ENCODE data around the gene S100A9. TPM values are rescaled to one million over a fixed set of nuclear protein-coding genes. Genes with fewer than 3 reads are reported as not detected.

The S100A9 gene
- total and polyA plus RNA-seq, 2 experiments from 2014 or later = 3.2 to 6.4 TPM

DNA sequence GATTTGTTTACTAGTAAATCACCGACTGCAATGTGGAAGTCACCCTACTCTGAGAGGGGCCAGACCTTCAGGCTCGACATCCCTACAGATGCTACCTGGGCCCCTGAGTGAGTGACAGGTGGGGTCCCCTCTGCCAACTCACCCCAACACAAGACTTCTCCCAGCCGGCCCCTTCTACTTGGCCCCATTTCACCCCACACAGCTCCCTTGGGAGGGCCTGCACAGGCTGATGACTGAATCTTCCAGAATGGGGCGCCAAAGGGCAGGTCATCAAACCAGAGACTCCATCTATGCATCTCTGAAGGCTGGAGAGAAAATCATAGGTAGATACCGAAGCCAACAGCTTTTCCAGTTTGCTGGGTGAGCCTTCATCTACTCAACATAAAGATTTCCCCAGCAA lies 42.6 kb downstream of the S100A9 start:
- Histone ChIP-seq H3K36me3 (replicated peaks; ENCODE audit: insufficient read depth, low read depth) (no peaks in the 10 kb centered on the region), H3K79me2 (no peaks in the 10 kb centered on the region), H3K27ac (no peak overlapping the region), H3K4me2 (no peak overlapping the region), H4K20me1 (ENCODE audit: insufficient read depth, poor library complexity, severe bottlenecking) (no peaks in the 10 kb centered on the region), H3K4me1 (ENCODE audit: insufficient read depth) (no peaks in the 10 kb centered on the region), H3K9me2 (replicated peaks; ENCODE audit: insufficient read depth) (no peaks in the 10 kb centered on the region), H3K27me3 (no peaks in the 10 kb centered on the region), H2AFZ (no peak overlapping the region), H3K9me3 (ENCODE audit: low read depth) (no peaks in the 10 kb centered on the region), H3K4me3 (no peak overlapping the region)
- no peak for DNase-seq (ENCODE audit: low spot score)
- WGBS (ENCODE audit: low lambda C conversion rate, missing lambda C conversion rate) = 56% methylated on average over 5 of the region's 5 CpGs
- TF ChIP-seq EZH2phosphoT487 (IDR thresholded peaks at IDR 0.05; ENCODE audit: low read depth, severe bottlenecking, unreplicated experiment) (no peak), EZH2 (IDR thresholded peaks at IDR 0.05; ENCODE audit: borderline replicate concordance) (no peak)
- TF ChIP-seq, protein P1, sequence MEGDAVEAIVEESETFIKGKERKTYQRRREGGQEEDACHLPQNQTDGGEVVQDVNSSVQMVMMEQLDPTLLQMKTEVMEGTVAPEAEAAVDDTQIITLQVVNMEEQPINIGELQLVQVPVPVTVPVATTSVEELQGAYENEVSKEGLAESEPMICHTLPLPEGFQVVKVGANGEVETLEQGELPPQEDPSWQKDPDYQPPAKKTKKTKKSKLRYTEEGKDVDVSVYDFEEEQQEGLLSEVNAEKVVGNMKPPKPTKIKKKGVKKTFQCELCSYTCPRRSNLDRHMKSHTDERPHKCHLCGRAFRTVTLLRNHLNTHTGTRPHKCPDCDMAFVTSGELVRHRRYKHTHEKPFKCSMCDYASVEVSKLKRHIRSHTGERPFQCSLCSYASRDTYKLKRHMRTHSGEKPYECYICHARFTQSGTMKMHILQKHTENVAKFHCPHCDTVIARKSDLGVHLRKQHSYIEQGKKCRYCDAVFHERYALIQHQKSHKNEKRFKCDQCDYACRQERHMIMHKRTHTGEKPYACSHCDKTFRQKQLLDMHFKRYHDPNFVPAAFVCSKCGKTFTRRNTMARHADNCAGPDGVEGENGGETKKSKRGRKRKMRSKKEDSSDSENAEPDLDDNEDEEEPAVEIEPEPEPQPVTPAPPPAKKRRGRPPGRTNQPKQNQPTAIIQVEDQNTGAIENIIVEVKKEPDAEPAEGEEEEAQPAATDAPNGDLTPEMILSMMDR (IDR thresholded peaks at IDR 0.05; ENCODE audit: poor library complexity) = no peak

DNA sequence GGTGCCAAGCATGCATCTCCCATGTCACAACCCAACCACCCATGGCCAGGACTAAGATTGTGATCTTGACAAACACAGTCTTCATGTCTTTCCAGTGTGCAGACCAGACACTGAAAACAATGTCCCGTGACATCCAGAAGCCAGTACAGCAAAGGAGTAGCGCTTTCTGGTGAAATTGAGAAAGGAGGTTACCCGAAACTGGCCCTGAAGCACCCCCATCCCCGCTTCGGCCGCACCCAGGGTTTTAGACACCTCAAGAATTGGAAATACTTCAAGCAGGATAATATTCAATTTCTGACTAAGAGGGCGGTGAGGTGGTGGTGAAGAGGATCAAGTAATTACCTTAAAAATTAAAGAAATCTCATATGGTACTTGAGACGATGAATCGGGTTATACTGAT lies 43.8 kb downstream of the S100A9 start:
- Histone ChIP-seq H3K4me2 (no peak overlapping the region), H2AFZ (no peak overlapping the region), H3K27me3 (no peaks in the 10 kb centered on the region), H3K79me2 (no peaks in the 10 kb centered on the region), H3K36me3 (replicated peaks; ENCODE audit: insufficient read depth, low read depth) (no peaks in the 10 kb centered on the region), H3K9me2 (replicated peaks; ENCODE audit: insufficient read depth) (no peaks in the 10 kb centered on the region), H3K4me1 (ENCODE audit: insufficient read depth) (no peaks in the 10 kb centered on the region), H3K4me3 (no peak overlapping the region), H4K20me1 (ENCODE audit: insufficient read depth, poor library complexity, severe bottlenecking) (no peaks in the 10 kb centered on the region), H3K9me3 (ENCODE audit: low read depth) (no peaks in the 10 kb centered on the region), H3K27ac (no peak overlapping the region)
- WGBS (ENCODE audit: low lambda C conversion rate, missing lambda C conversion rate) = 90% methylated on average over 9 of the region's 9 CpGs
- TF ChIP-seq, protein P1 (IDR thresholded peaks at IDR 0.05; ENCODE audit: poor library complexity) = no peak
- no peak for TF ChIP-seq EZH2phosphoT487 (IDR thresholded peaks at IDR 0.05; ENCODE audit: low read depth, severe bottlenecking, unreplicated experiment)
- TF ChIP-seq EZH2 (IDR thresholded peaks at IDR 0.05; ENCODE audit: borderline replicate concordance) = no peak
- no peak for DNase-seq (ENCODE audit: low spot score)

DNA sequence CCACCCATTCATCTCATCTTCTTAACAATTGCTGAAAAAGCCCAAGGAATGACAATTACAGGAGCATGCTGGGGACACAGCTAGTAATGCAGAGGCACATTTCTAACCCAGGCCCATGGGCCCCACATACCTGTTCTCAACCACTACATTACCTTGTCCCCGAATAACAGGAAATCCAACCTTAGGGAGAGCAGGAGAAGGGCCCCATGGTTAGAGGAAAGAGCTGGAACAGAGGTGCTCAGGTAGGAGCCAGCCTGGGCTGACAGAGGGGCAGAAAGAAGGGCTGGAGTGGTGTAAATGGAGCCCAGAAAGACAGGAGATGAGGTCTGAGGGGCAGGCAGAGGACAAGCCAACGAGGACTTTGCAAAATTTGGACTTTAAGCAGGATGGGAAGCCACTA lies 44.6 kb downstream of the S100A9 start:
- no peak for DNase-seq (ENCODE audit: low spot score)
- 65% methylated on average over 2 of the region's 2 CpGs for WGBS (ENCODE audit: low lambda C conversion rate, missing lambda C conversion rate)
- no peak overlapping the region for H3K27ac ChIP-seq

More for the DNA sequence above, 44.6 kb downstream of the S100A9 start:
- no peaks in the 10 kb centered on the region for H3K9me2 ChIP-seq (replicated peaks; ENCODE audit: insufficient read depth)
- H3K4me2 ChIP-seq = no peak overlapping the region
- H3K4me3 ChIP-seq = no peak overlapping the region
- no peaks in the 10 kb centered on the region for H3K4me1 ChIP-seq (ENCODE audit: insufficient read depth)
- no peaks in the 10 kb centered on the region for H3K27me3 ChIP-seq
- H3K79me2 ChIP-seq = no peaks in the 10 kb centered on the region
- no peaks in the 10 kb centered on the region for H3K36me3 ChIP-seq (replicated peaks; ENCODE audit: insufficient read depth, low read depth)
- TF ChIP-seq EZH2 (IDR thresholded peaks at IDR 0.05; ENCODE audit: borderline replicate concordance) (no peak), EZH2phosphoT487 (IDR thresholded peaks at IDR 0.05; ENCODE audit: low read depth, severe bottlenecking, unreplicated experiment) (no peak)
- TF ChIP-seq, protein P1 (IDR thresholded peaks at IDR 0.05; ENCODE audit: poor library complexity) = no peak
- no peak overlapping the region for H2AFZ ChIP-seq
- no peaks in the 10 kb centered on the region for H4K20me1 ChIP-seq (ENCODE audit: insufficient read depth, poor library complexity, severe bottlenecking)
- no peaks in the 10 kb centered on the region for H3K9me3 ChIP-seq (ENCODE audit: low read depth)
